OCI-LY1 (cell line): ENCODE results near the gene BIN1.

Source experiments
- H2AFZ ChIP-seq: fragments of 200-600 bp; sonication (generic), shearing (Covaris generic); 2 replicates; pipeline ENCODE4 v1.6.0; 2014; ENCODE audit warnings: antibody characterized with exemption, mild to moderate bottlenecking, low read length
- H3F3A ChIP-seq: fragments of 200-600 bp; sonication (generic), shearing (Covaris generic); 2 replicates; pipeline ENCODE4 v1.6.0; 2014; ENCODE audit warnings: mild to moderate bottlenecking, antibody characterized with exemption, low read length, moderate library complexity; ENCODE audit not compliant: insufficient read depth
- H3K27ac ChIP-seq: fragments of 200-600 bp; sonication (generic); 2 replicates; pipeline ENCODE4 v1.5.1; 2014; ENCODE audit warnings: low read length, mixed run types, mild to moderate bottlenecking, low read depth; ENCODE audit not compliant: poor library complexity, severe bottlenecking
- H3K27me3 ChIP-seq: fragments of 200-600 bp; sonication (generic); 2 replicates; pipeline ENCODE4 v1.6.0; 2014; ENCODE audit warnings: antibody characterized with exemption, mild to moderate bottlenecking, low read length, moderate library complexity; ENCODE audit not compliant: insufficient read depth
- H3K36me3 ChIP-seq: fragments of 200-600 bp; sonication (generic); 2 replicates; pipeline ENCODE4 v1.6.1; 2014; ENCODE audit warnings: mild to moderate bottlenecking, antibody characterized with exemption, low read length, moderate library complexity, mixed read lengths; ENCODE audit not compliant: insufficient read depth
- H3K4me1 ChIP-seq: fragments of 200-600 bp; sonication (generic); 2 replicates; pipeline ENCODE4 v1.5.1; 2014; ENCODE audit warnings: mild to moderate bottlenecking, low read length, moderate library complexity; ENCODE audit not compliant: insufficient read depth, severe bottlenecking
- H3K4me2 ChIP-seq: fragments of 200-600 bp; sonication (generic), shearing (Covaris generic); 2 replicates; pipeline ENCODE4 v1.6.1; 2014; ENCODE audit warnings: low read length
- H3K4me3 ChIP-seq: fragments of 200-600 bp; sonication (generic); 2 replicates; pipeline ENCODE4 v1.5.1; 2014; ENCODE audit warnings: low read length, low read depth, mild to moderate bottlenecking, mixed read lengths; ENCODE audit not compliant: poor library complexity, severe bottlenecking
- H3K79me2 ChIP-seq: fragments of 200-600 bp; shearing (Covaris generic); 2 replicates; pipeline ENCODE4 v1.6.1; 2016; ENCODE audit warnings: mixed run types, low read length, mixed read lengths; ENCODE audit not compliant: insufficient read depth
- H3K9ac ChIP-seq: fragments of 200-600 bp; sonication (generic), shearing (Covaris generic); 2 replicates; pipeline ENCODE4 v1.6.1; 2014; ENCODE audit warnings: mild to moderate bottlenecking, low read length, mixed read lengths
- H3K9me2 ChIP-seq: fragments of 200-600 bp; sonication (generic), shearing (Covaris generic); 2 replicates; pipeline ENCODE4 v1.6.1; 2014; ENCODE audit warnings: low read depth, mild to moderate bottlenecking, low read length, mixed read lengths
- H3K9me3 ChIP-seq: fragments of 200-600 bp; shearing (Covaris generic); 2 replicates; pipeline ENCODE4 v1.6.1; 2014; ENCODE audit warnings: low read length, mixed read lengths
- H4K20me1 ChIP-seq: fragments of 200-600 bp; sonication (generic), shearing (Covaris generic); 2 replicates; pipeline ENCODE4 v1.6.0; 2016; ENCODE audit warnings: mild to moderate bottlenecking, low read length; ENCODE audit not compliant: insufficient read depth
- CTCF ChIP-seq: fragments of 200-600 bp; sonication (generic), shearing (Covaris generic); IDR thresholded peaks from 2 replicates; pipeline ENCODE4 v1.5.1; 2017; ENCODE audit warnings: mild to moderate bottlenecking, antibody characterized with exemption, low read length, moderate library complexity, mixed read lengths
- EZH2 ChIP-seq: fragments of 200-600 bp; sonication (generic), shearing (Covaris generic); IDR thresholded peaks from 2 replicates; pipeline ENCODE4 v1.8.0; 2017; ENCODE audit warnings: borderline replicate concordance, mixed run types, mild to moderate bottlenecking, antibody characterized with exemption, low read length, moderate library complexity, mixed read lengths

The BIN1 gene

GRCh38 chr2:127083819-127084503 lies 23.0 kb downstream of the BIN1 start:
- Histone ChIP-seq H3K27me3 (no peaks in the 10 kb centered on the region), H2AFZ (no peak overlapping the region), H3K4me1 (no peaks in the 10 kb centered on the region), H3K4me3 (no peak overlapping the region), H3K36me3 (no peaks in the 10 kb centered on the region), H3K9me3 (no peaks in the 10 kb centered on the region), H3F3A (no peaks in the 10 kb centered on the region), H4K20me1 (no peaks in the 10 kb centered on the region), H3K4me2 (no peak overlapping the region), H3K9me2 (no peaks in the 10 kb centered on the region), H3K9ac (no peak overlapping the region), H3K79me2 (no peaks in the 10 kb centered on the region), H3K27ac (no peak overlapping the region)
- no peak for TF ChIP-seq CTCF
- TF ChIP-seq EZH2: no peak

DNA sequence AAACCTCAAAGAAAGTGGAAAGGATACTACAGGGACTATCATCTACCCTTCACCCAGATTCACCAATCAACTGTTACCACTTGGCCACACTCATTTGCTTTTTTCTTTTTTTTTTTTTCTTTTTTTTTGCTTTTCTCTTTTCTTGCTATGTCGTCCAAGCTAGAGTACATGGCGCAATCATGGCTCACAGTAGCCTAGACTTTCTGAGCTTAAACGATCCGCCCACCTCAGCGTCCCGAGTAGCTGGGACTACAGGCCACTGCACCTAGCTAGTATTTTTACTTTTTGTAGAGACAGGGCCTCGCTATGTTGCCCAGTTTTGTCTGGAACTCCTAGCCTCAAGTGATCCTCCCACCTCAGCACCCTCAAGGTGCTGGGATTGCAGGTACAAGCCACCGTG lies 24.0 kb downstream of the BIN1 start:
- no peaks in the 10 kb centered on the region for H3K4me1 ChIP-seq

DNA sequence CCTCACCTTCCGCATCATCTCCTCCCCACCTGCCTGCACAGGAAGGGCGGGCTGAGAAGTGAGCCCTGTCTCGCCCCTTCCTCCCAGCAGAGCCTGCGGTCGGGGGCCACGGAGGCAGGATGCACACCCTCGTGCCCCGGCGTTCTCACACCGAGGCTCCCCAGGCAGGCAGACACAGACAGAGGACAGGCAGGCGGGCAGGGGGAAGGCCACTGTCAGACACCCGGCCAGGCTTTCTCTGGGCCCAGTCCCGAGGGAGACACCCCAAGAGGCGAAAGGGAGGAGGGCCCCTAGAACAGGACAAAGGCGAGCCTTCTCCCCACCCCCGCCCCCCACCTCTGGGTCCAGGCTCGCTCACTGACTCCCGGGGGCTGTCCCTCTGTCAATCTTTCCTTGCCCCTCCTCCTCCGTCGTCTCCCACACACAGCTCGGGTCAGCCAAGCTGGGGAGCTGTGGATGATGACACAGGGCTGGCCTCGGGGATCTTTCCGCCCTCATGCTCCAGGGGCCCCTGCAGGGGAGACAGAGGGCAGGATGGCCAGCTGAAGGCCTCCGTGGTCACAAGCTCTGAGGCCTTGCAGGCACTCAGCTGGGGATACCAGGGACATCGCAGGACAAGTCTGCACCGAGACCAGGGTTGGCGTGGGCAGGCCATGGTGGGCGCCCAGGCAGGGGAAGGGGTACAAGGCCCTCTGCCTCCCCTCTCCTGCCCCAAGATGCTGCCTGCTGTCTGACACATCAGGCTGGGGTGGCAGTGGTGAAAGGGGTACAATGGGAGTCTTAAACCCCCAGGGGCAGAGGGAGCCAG lies 24.9 kb downstream of the BIN1 start:
- no peaks in the 10 kb centered on the region for H4K20me1 ChIP-seq
- H3F3A ChIP-seq: no peaks in the 10 kb centered on the region
- H3K9me2 ChIP-seq: no peaks in the 10 kb centered on the region
- H3K27me3 ChIP-seq: no peaks in the 10 kb centered on the region
- TF ChIP-seq EZH2: no peak
- no peak overlapping the region for H3K9ac ChIP-seq
- H2AFZ ChIP-seq: no peak overlapping the region
- no peak overlapping the region for H3K4me3 ChIP-seq
- no peaks in the 10 kb centered on the region for H3K79me2 ChIP-seq
- no peak overlapping the region for H3K27ac ChIP-seq
- no peak overlapping the region for H3K4me2 ChIP-seq
- H3K36me3 ChIP-seq: no peaks in the 10 kb centered on the region
- no peaks in the 10 kb centered on the region for H3K9me3 ChIP-seq
- H3K4me1 ChIP-seq: no peaks in the 10 kb centered on the region

More for the DNA sequence above, 24.0 kb downstream of the BIN1 start:
- Histone ChIP-seq H3F3A (no peaks in the 10 kb centered on the region), H3K4me2 (no peak overlapping the region), H3K9me2 (no peaks in the 10 kb centered on the region), H3K9ac (no peak overlapping the region), H3K9me3 (no peaks in the 10 kb centered on the region), H3K36me3 (no peaks in the 10 kb centered on the region), H3K27me3 (no peaks in the 10 kb centered on the region), H3K79me2 (no peaks in the 10 kb centered on the region), H3K4me3 (no peak overlapping the region), H4K20me1 (no peaks in the 10 kb centered on the region), H3K27ac (no peak overlapping the region), H2AFZ (no peak overlapping the region)
- TF ChIP-seq EZH2: no peak
- no peak for TF ChIP-seq CTCF
